K562 (cell line): ENCODE measurements around the gene GCHFR. TPM values are rescaled to one million over a fixed set of nuclear protein-coding genes. Genes with fewer than 3 reads are reported as not detected.

Experiments
- CBX1 ChIP-seq: sonication (generic); IDR thresholded peaks from 2 replicates; pipeline ENCODE4 v1.6.1; 2016; ENCODE audit warnings: antibody characterized with exemption, low read depth, mild to moderate bottlenecking
- CEBPG ChIP-seq, 3 experiments: fragments of 200-800 bp in 1 of 3; sonication (Bioruptor generic) in 1 of 3; sonication (generic) in 1 of 3; formaldehyde crosslinking in 1 of 3; IDR thresholded peaks in 2 of 3; conservative IDR thresholded peaks in 1 of 3; 2 replicates each; pipeline versions ENCODE4 v1.6.1 to v1.8.0; 2016 to 2022; ENCODE audit warnings: missing compliant biosample characterization in 2 of 3, missing genetic modification characterization in 2 of 3, mild to moderate bottlenecking in 1 of 3, missing genetic modification reagents in 1 of 3
- CREBBP ChIP-seq: IDR thresholded peaks from one replicate; pipeline ENCODE4 v1.6.1; 2012; ENCODE audit warnings: low read depth, mild to moderate bottlenecking, control low read depth, inconsistent platforms, low read length
- FOXA3 ChIP-seq, 2 experiments: fragments of 450-650 bp in 1 of 2; sonication (generic) in 1 of 2; formaldehyde crosslinking; IDR thresholded peaks in 1 of 2; conservative IDR thresholded peaks in 1 of 2; 2 replicates each; pipeline versions ENCODE4 v1.4.0 to v1.8.0; 2020 to 2022; ENCODE audit warnings: mild to moderate bottlenecking in 2 of 2, missing genetic modification reagents in 1 of 2
- FUS ChIP-seq: fragments of 200-400 bp; formaldehyde crosslinking; optimal IDR thresholded peaks from 2 replicates; pipeline ENCODE3; 2017; ENCODE audit warnings: low read depth, low read length
- POLR2AphosphoS5 ChIP-seq: IDR thresholded peaks from 2 replicates; pipeline ENCODE4 v1.6.1; 2011; ENCODE audit warnings: mild to moderate bottlenecking, low read depth, low read length, moderate library complexity; ENCODE audit not compliant: control insufficient read depth, insufficient read depth
- RBM15 ChIP-seq: fragments of 200-400 bp; formaldehyde crosslinking; IDR thresholded peaks from 2 replicates; pipeline ENCODE4 v1.6.1; 2018; ENCODE audit warnings: mild to moderate bottlenecking, low read length, moderate library complexity; ENCODE audit not compliant: insufficient read depth
- RFX7 ChIP-seq: fragments of 250-450 bp; sonication (Bioruptor Pico); IDR thresholded peaks from 2 replicates; pipeline ENCODE4 v1.5.1; 2021; ENCODE audit warnings: mild to moderate bottlenecking
- ZBTB1 ChIP-seq: sonication (generic); formaldehyde crosslinking; IDR thresholded peaks from 2 replicates; pipeline ENCODE4 v1.8.1; 2023; ENCODE audit warnings: missing genetic modification reagents, low read depth, mild to moderate bottlenecking, borderline replicate concordance
- ZNF263 ChIP-seq: sonication (generic); formaldehyde crosslinking; IDR thresholded peaks from 2 replicates; pipeline ENCODE4 v1.8.0; 2022; ENCODE audit warnings: mild to moderate bottlenecking, missing genetic modification reagents, borderline replicate concordance
- ZNF592 ChIP-seq: fragments of 450-650 bp; IDR thresholded peaks from 2 replicates; pipeline ENCODE4 v1.6.1; 2017; ENCODE audit warnings: antibody characterized with exemption, mild to moderate bottlenecking
- ZNF668 ChIP-seq: fragments of 250-450 bp; sonication (Bioruptor Pico); IDR thresholded peaks from 2 replicates; pipeline ENCODE4 v1.8.0; 2022; ENCODE audit warnings: mild to moderate bottlenecking, inconsistent platforms
- polyA plus RNA-seq, 8 experiments: library from polyadenylated mRNA; depleted of rRNA in 4 of 8; stranded (reverse) in 5 of 8; unstranded in 3 of 8; fragments of >200 nt; fragmentation: Nextera tagmentation in 2 of 8; fragmentation: Illumina TruSeq in 1 of 8; extraction: Ambion mirVana in 2 of 8; extraction: Trizol in 1 of 8; gene quantifications; 2 replicates each; pipeline versions ENCODE4 v1.2.1 to v1.2.3, GENCODE V29; 2011 to 2014; ENCODE audit warnings: inconsistent platforms in 1 of 8, missing spikeins in 1 of 8
- total RNA-seq, 7 experiments: library from RNA; depleted of rRNA in 6 of 7; stranded (reverse); fragments of >200 nt in 6 of 7; fragmentation: Illumina TruSeq in 2 of 7; extraction: Trizol in 2 of 7; gene quantifications; 2 replicates each; pipeline versions ENCODE4 v1.2.1 to v1.2.3, GENCODE V29; 2011 to 2021; ENCODE audit warnings: low replicate concordance in 1 of 7

GCHFR gene
- total and polyA plus RNA-seq, 9 of the 15 experiments (the other 6 are each of a cell fraction or from before 2014, with no cell fraction given) = 8.7 to 83.5 (median 20.8) TPM

DNA sequence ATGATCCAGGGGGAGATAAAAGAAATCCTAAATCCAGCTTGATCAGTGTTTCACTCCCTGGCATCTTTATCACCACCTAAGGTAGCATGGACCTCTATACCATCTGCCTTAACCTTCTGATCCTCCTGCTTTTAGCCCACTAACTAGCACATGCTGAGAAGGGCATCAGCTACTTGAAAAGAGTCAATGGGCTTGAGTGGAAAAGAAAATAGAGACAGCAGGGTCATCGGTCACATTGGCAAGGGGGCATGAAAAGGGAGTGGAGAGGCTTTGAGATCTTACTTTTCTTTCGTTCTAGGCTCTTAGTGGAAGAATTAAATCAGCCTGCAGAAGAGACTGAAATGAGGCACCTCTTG lies 42.8 kb downstream of the GCHFR start (continued):
- peak; percentile 77; the same call in 1 of the 2 replicates for TF ChIP-seq ZNF592
- 0 out of 2 replicates have a peak, but pooled peaks have one; percentile 22 for TF ChIP-seq CEBPG (CRISPR knock-in tag; IDR thresholded peaks at IDR 0.05)
- TF ChIP-seq CEBPG (tag; conservative IDR thresholded peaks at IDR 0.05 in 1 of 2, IDR thresholded peaks at IDR 0.05 in 1 of 2) = no peak
- TF ChIP-seq ZNF668 (CRISPR knock-in tag) = no peak
- TF ChIP-seq POLR2AphosphoS5 = no peak
- no peak for TF ChIP-seq CREBBP
- TF ChIP-seq CBX1 = no peak
- TF ChIP-seq FUS = no peak
- no peak for TF ChIP-seq ZNF263
- no peak for TF ChIP-seq FOXA3 (CRISPR knock-in tag; conservative IDR thresholded peaks at IDR 0.05 in 1 of 2, IDR thresholded peaks at IDR 0.05 in 1 of 2)
- TF ChIP-seq RBM15 = no peak
- TF ChIP-seq RFX7 (CRISPR knock-in tag) = no peak
- TF ChIP-seq ZBTB1 (CRISPR knock-in tag) = no peak
